GM19035 (cell line): ENCODE results near the gene VSIG1.
A peak's percentile ranks its signal among the peaks of the same experiment; 100 is the strongest.

ENCODE experiments used
- ATAC-seq: cut with Tn5 transposase; IDR thresholded peaks from one replicate; pipeline ENCODE4 v1.9.1; 2021; ENCODE audit not compliant: unreplicated experiment

Gene VSIG1

GRCh38 chrX:108064001-108064400 lies 19.1 kb downstream of the VSIG1 start:
- ATAC-seq: no peak

- no peak for ATAC-seq
These were observed 19.7 kb downstream of the VSIG1 start for GRCh38 chrX:108064613-108065012.

- ATAC-seq: no peak
These were observed 23.3 kb downstream of the VSIG1 start for GRCh38 chrX:108068121-108068520.

GRCh38 chrX:108070891-108071290 lies 26.0 kb downstream of the VSIG1 start:
- no peak for ATAC-seq

GRCh38 chrX:108071578-108071977 lies 26.7 kb downstream of the VSIG1 start:
- no peak for ATAC-seq

GRCh38 chrX:108072746-108073145 lies 27.9 kb downstream of the VSIG1 start:
- no peak for ATAC-seq

GRCh38 chrX:108081110-108081509 lies 36.2 kb downstream of the VSIG1 start:
- ATAC-seq: no peak

- no peak for ATAC-seq
These were observed 42.9 kb downstream of the VSIG1 start for GRCh38 chrX:108087792-108088191.

- no peak for ATAC-seq
These were observed 43.6 kb downstream of the VSIG1 start for GRCh38 chrX:108088511-108088910.

- peak; percentile 4 for ATAC-seq
These were observed 45.8 kb downstream of the VSIG1 start for GRCh38 chrX:108090491-108091263.

GRCh38 chrX:108091264-108091877 lies 46.5 kb downstream of the VSIG1 start, which contains the start of the genes ATG4A and PSMD10:
TSS of gene ATG4A (plus strand) at chrX:108091778. CDS start at chrX:108091827, 49 bp downstream.
TSS of gene PSMD10 (minus strand) at chrX:108091542. CDS start at chrX:108091520, 22 bp downstream.
- peak; percentile 96 for ATAC-seq

GRCh38 chrX:108091878-108092291 lies 47.0 kb downstream of the VSIG1 start:
- ATAC-seq: peak; percentile 45

GRCh38 chrX:108097380-108097779 lies 52.5 kb downstream of the VSIG1 start:
- ATAC-seq: no peak

GRCh38 chrX:108105473-108105872 lies 60.6 kb downstream of the VSIG1 start:
- ATAC-seq: no peak

GRCh38 chrX:108114541-108114940 lies 69.7 kb downstream of the VSIG1 start:
- no peak for ATAC-seq

- no peak for ATAC-seq
These were observed 73.1 kb downstream of the VSIG1 start for GRCh38 chrX:108117988-108118387.

- ATAC-seq: no peak
These were observed 76.4 kb downstream of the VSIG1 start for GRCh38 chrX:108121291-108121690.

- ATAC-seq: no peak
These were observed 77.9 kb downstream of the VSIG1 start for GRCh38 chrX:108122748-108123147.

GRCh38 chrX:108123591-108124366 lies 78.9 kb downstream of the VSIG1 start:
- no peak for ATAC-seq

GRCh38 chrX:108126661-108127060 lies 81.8 kb downstream of the VSIG1 start:
- no peak for ATAC-seq

GRCh38 chrX:108127152-108127551 lies 82.3 kb downstream of the VSIG1 start:
- no peak for ATAC-seq
